H1 (cell line): ENCODE results near the gene SPIB. TPM values are rescaled to one million over a fixed set of nuclear protein-coding genes. Genes with fewer than 3 reads are reported as not detected.

ENCODE experiments used
- CTCF ChIA-PET: fragments of 300-600 bp; sonication (Branson Sonifier 250); formaldehyde crosslinking; loops from one replicate; lab custom pipeline; 2021; ENCODE audit not compliant: partially characterized antibody; lab: Charles Lee
- POLR2A ChIA-PET: fragments of 300-600 bp; sonication (Branson Sonifier 250); formaldehyde crosslinking; loops from one replicate; lab custom pipeline; 2021; ENCODE audit warnings: inconsistent platforms; ENCODE audit not compliant: partially characterized antibody; lab: Charles Lee
- DNase-seq, 2 experiments: peaks; one replicate each; pipeline versions ENCODE4 v3.0.0 to v3.0.0-alpha.2; 2010 to 2022; ENCODE audit warnings: low spot score in 2 of 2, low read depth in 1 of 2, mixed read lengths in 1 of 2
- FAIRE-seq: peaks from 2 replicates; lab custom pipeline; 2011; peaks lifted over from hg19 to GRCh38; lab: Jason Lieb, UNC
- H2AFZ ChIP-seq: 2 replicates; pipeline ENCODE4 v1.8.1; 2012; ENCODE audit warnings: low read length, inconsistent platforms
- H2AK5ac ChIP-seq: 2 replicates; pipeline ENCODE4 v1.6.1; 2013; ENCODE audit warnings: low read depth, low read length
- H2BK120ac ChIP-seq: replicated peaks from 2 replicates; pipeline ENCODE3; 2013; ENCODE audit warnings: low read depth, low read length, inconsistent platforms
- H2BK12ac ChIP-seq: 2 replicates; pipeline ENCODE4 v1.6.1; 2013; ENCODE audit warnings: low read depth, low read length
- H2BK15ac ChIP-seq: 2 replicates; pipeline ENCODE4 v1.6.1; 2013; ENCODE audit warnings: low read length
- H2BK20ac ChIP-seq: 2 replicates; pipeline ENCODE4 v1.6.1; 2013; ENCODE audit warnings: low read length
- H2BK5ac ChIP-seq: 2 replicates; pipeline ENCODE4 v1.6.1; 2013; ENCODE audit warnings: low read depth, low read length
- H3K14ac ChIP-seq: 2 replicates; pipeline ENCODE4 v1.6.1; 2013; ENCODE audit warnings: inconsistent platforms; ENCODE audit not compliant: insufficient read length
- H3K18ac ChIP-seq: 2 replicates; pipeline ENCODE4 v1.6.1; 2013; ENCODE audit warnings: low read length; ENCODE audit errors: extremely low read depth
- H3K23ac ChIP-seq: 2 replicates; pipeline ENCODE4 v1.6.1; 2013; ENCODE audit warnings: inconsistent platforms; ENCODE audit not compliant: insufficient read length
- H3K23me2 ChIP-seq: 2 replicates; pipeline ENCODE4 v1.6.1; 2013; ENCODE audit warnings: low read depth, low read length
- H3K27ac ChIP-seq: 2 replicates; pipeline ENCODE4 v1.6.1; 2011; ENCODE audit warnings: low read depth, low read length, inconsistent platforms
- H3K27me3 ChIP-seq, 4 experiments: replicated peaks in 1 of 4; 1 replicate in 1 of 4; 2 replicates in 3 of 4; pipeline versions ENCODE4 v1.6.1 to v1.8.1; 2011 to 2013; ENCODE audit warnings: low read length in 3 of 4, mild to moderate bottlenecking in 3 of 4, inconsistent platforms in 2 of 4, mixed read lengths in 2 of 4, moderate library complexity in 1 of 4; ENCODE audit not compliant: control insufficient read depth in 3 of 4, insufficient read depth in 3 of 4; ENCODE audit errors: extremely low read depth in 1 of 4
- H3K36me3 ChIP-seq, 4 experiments: 2 replicates each; pipeline versions ENCODE4 v1.6.1 to v1.8.1; 2011 to 2013; ENCODE audit warnings: mild to moderate bottlenecking in 4 of 4, low read length in 3 of 4, moderate library complexity in 2 of 4, control low read depth in 1 of 4, inconsistent platforms in 1 of 4; ENCODE audit not compliant: insufficient read depth in 4 of 4, control insufficient read depth in 2 of 4
- H3K4ac ChIP-seq: replicated peaks from 2 replicates; pipeline ENCODE3; 2013; ENCODE audit warnings: low read length, low read depth, mixed read lengths, inconsistent platforms; ENCODE audit not compliant: insufficient read length
- H3K4me1 ChIP-seq, 4 experiments: replicated peaks in 1 of 4; 1 replicate in 1 of 4; 2 replicates in 3 of 4; pipeline versions ENCODE4 v1.6.1 to v1.8.1; 2011 to 2013; ENCODE audit warnings: low read length in 3 of 4, inconsistent platforms in 2 of 4, mixed read lengths in 1 of 4; ENCODE audit not compliant: insufficient read depth in 4 of 4, control insufficient read depth in 3 of 4
- H3K4me2 ChIP-seq, 2 experiments: 2 replicates each; pipeline versions ENCODE4 v1.6.1 to v1.8.1; 2011 to 2013; ENCODE audit warnings: low read depth in 2 of 2, low read length in 2 of 2, control low read depth in 1 of 2, inconsistent platforms in 1 of 2, mild to moderate bottlenecking in 1 of 2; ENCODE audit not compliant: insufficient read depth in 1 of 2
- H3K4me3 ChIP-seq, 4 experiments: fragments of 200-600, 300-600 bp in 1 of 4; sonication (generic), shearing (Covaris generic), sonication (Bioruptor Twin) in 1 of 4; 2 replicates each; pipeline versions ENCODE4 v1.5.1 to v1.8.1; 2011 to 2016; ENCODE audit warnings: low read length in 4 of 4, low read depth in 3 of 4, control low read depth in 2 of 4, inconsistent platforms in 2 of 4, mild to moderate bottlenecking in 2 of 4, mixed read lengths in 1 of 4, moderate library complexity in 1 of 4; ENCODE audit not compliant: insufficient read depth in 2 of 4; ENCODE audit errors: extremely low read depth in 1 of 4
- H3K56ac ChIP-seq: replicated peaks from 2 replicates; pipeline ENCODE3; 2013; ENCODE audit warnings: low read depth, mild to moderate bottlenecking, mixed read lengths, low read length, inconsistent platforms; ENCODE audit not compliant: insufficient read length
- H3K79me1 ChIP-seq: 2 replicates; pipeline ENCODE4 v1.6.1; 2013; ENCODE audit warnings: low read depth, low read length, control low read depth
- H3K79me2 ChIP-seq, 2 experiments: 2 replicates each; pipeline versions ENCODE4 v1.6.1 to v1.8.1; 2012 to 2013; ENCODE audit warnings: low read length in 2 of 2, mild to moderate bottlenecking in 2 of 2, inconsistent platforms in 1 of 2; ENCODE audit not compliant: insufficient read depth in 2 of 2, control insufficient read depth in 1 of 2
- H3K9ac ChIP-seq, 4 experiments: replicated peaks in 1 of 4; 1 replicate in 1 of 4; 2 replicates in 3 of 4; pipeline versions ENCODE4 v1.6.1 to v1.8.1; 2011 to 2013; ENCODE audit warnings: low read depth in 3 of 4, low read length in 3 of 4, control low read depth in 2 of 4, mild to moderate bottlenecking in 2 of 4, moderate library complexity in 2 of 4, inconsistent platforms in 1 of 4; ENCODE audit errors: extremely low read depth in 1 of 4
- H3K9me3 ChIP-seq, 2 experiments: 2 replicates each; pipeline versions ENCODE4 v1.6.1 to v1.8.1; 2012 to 2013; ENCODE audit warnings: mild to moderate bottlenecking in 2 of 2, moderate library complexity in 2 of 2, control low read depth in 1 of 2, inconsistent platforms in 1 of 2, low read depth in 1 of 2, low read length in 1 of 2, mixed read lengths in 1 of 2; ENCODE audit not compliant: insufficient read depth in 2 of 2
- H4K20me1 ChIP-seq, 2 experiments: replicated peaks in 1 of 2; 2 replicates each; pipeline versions ENCODE3 to v1.8.1; 2011 to 2013; ENCODE audit warnings: inconsistent platforms in 2 of 2, low read length in 2 of 2, mild to moderate bottlenecking in 1 of 2; ENCODE audit not compliant: insufficient read depth in 2 of 2, control insufficient read depth in 1 of 2
- H4K5ac ChIP-seq: 2 replicates; pipeline ENCODE4 v1.6.1; 2013; ENCODE audit warnings: low read length, low read depth, mixed read lengths, inconsistent platforms; ENCODE audit not compliant: insufficient read length
- H4K8ac ChIP-seq: 2 replicates; pipeline ENCODE4 v1.8.0; 2013; ENCODE audit warnings: mild to moderate bottlenecking, moderate library complexity, low read length, inconsistent platforms; ENCODE audit not compliant: insufficient read depth; ENCODE audit errors: extremely low read depth
- H4K91ac ChIP-seq: replicated peaks from 2 replicates; pipeline ENCODE3; 2013; ENCODE audit warnings: low read length, mixed read lengths, inconsistent platforms; ENCODE audit not compliant: insufficient read length
- ZNF274 ChIP-seq: IDR thresholded peaks from 2 replicates; pipeline ENCODE4 v1.7.0; 2012; ENCODE audit warnings: low read length, borderline replicate concordance; ENCODE audit errors: extremely low read depth
- WGBS, 2 experiments: shearing (Covaris generic) in 1 of 2; methylation state at CpG; one replicate each; pipeline versions ENCODE4 v1.1.6 to v1.1.7; 2013 to 2015; ENCODE audit warnings: low lambda C conversion rate in 2 of 2, mixed read lengths in 2 of 2, inconsistent platforms in 1 of 2, low coverage in 1 of 2, missing lambda C conversion rate in 1 of 2; ENCODE audit not compliant: insufficient replicate concordance in 2 of 2, insufficient coverage in 1 of 2, insufficient read length in 1 of 2; ENCODE audit errors: extremely low coverage in 1 of 2, missing lambda C conversion rate in 1 of 2; 5-methylcytosine and 5-hydroxymethylcytosine counted together
- polyA plus RNA-seq, 7 experiments: library from polyadenylated mRNA; depleted of rRNA in 3 of 7; stranded (reverse) in 5 of 7; unstranded in 2 of 7; fragments of >200 nt in 5 of 7; fragments of 200-250 nt in 2 of 7; gene quantifications; 1 replicate in 5 of 7; 2 replicates in 1 of 7; 4 replicates in 1 of 7; pipeline versions ENCODE4 v1.2.1 to v1.2.3, GENCODE V29; 2011 to 2013; ENCODE audit warnings: missing spikeins in 2 of 7, mixed read lengths in 2 of 7
- total RNA-seq: library from RNA; stranded (reverse); fragmentation: NEBNext Ultra II Directional; extraction: Animal tissue kit (Norgen Biotek cat#: 25700); gene quantifications from 2 replicates; pipeline ENCODE4 v1.2.1, GENCODE V29; 2021

SPIB gene
- total and polyA plus RNA-seq, 2 of the 8 experiments (the other 6 are each of a cell fraction or from before 2014, with no cell fraction given) = 11.1 to 17.4 TPM

DNA sequence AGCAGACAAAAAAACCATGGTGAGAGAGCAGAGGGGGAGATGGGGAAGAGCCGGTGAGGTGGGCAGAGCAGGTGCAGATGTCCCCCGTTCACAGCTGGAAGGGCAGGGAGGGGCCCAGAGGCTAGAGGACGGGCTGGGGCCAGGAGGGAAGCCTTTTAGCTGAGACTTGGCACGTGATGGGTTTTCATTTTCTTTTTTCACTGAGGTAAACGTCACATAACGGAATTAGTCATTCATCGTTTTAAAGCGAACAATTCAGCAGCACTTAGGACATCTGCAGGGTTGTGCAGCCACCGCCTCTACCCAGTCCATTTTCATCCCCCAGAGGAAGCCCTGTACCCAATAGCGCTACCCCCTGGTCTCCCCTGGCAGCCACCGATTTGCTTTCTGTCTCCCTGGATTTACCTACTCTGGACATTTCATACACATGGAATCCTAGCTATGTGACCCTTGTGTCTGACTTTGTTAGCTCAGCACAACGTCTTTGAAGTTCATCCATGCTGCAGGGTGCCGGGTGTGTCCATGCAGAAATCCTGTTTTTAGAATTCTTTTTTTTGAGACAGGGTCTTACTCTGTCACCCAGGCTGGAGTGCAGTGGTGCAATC lies 41.5 kb downstream of the SPIB start:
- Histone ChIP-seq H2BK12ac (no peak overlapping the region), H3K9me3 (no peaks in the 10 kb centered on the region), H2BK120ac (no peak overlapping the region), H2BK15ac (no peak overlapping the region), H2AFZ (no peak overlapping the region), H3K18ac (no peak overlapping the region), H2BK5ac (no peak overlapping the region), H3K4me3 (no peak overlapping the region), H4K5ac (no peak overlapping the region), H3K4me1 (peaks cover 0 to 3% (median 0%) of the 10 kb centered on the region in 4 experiments; a peak in 2 of 7 replicates), H4K20me1 (peaks cover 0 to 3% of the 10 kb centered on the region in 2 experiments), H3K79me2 (no peaks in the 10 kb centered on the region), H2AK5ac (no peak overlapping the region), H3K36me3 (no peaks in the 10 kb centered on the region), H3K27ac (no peak overlapping the region), H4K8ac (no peak overlapping the region), H3K4me2 (no peak overlapping the region), H2BK20ac (0 out of 2 replicates have a peak overlapping the region, but pooled peaks have one; percentile 55), H3K4ac (no peak overlapping the region), H3K9ac (no peak overlapping the region), H4K91ac (no peak overlapping the region), H3K27me3 (no peaks in the 10 kb centered on the region), H3K79me1 (no peaks in the 10 kb centered on the region), H3K23ac (no peak overlapping the region), H3K23me2 (peaks cover 7% of the 10 kb centered on the region; the same call in 1 of the 2 replicates), H3K14ac (no peak overlapping the region), H3K56ac (no peak overlapping the region)
- POLR2A ChIA-PET = interaction anchor here (1.5 to 1.6 kb wide), 3 partner anchors 28 to 73 kb away, joined by 3 to 4 read pairs (median 3); partner anchors contain the start of gene MYBPC2
- CTCF ChIA-PET = interaction anchor here (0.5 to 3.8 kb wide), 28 partner anchors 8 to 188 kb away, joined by 3 to 21 read pairs (median 6); partner anchors contain the start of genes NR1H2 and SPIB
- no peak for FAIRE-seq
- DNase-seq = no peak
- WGBS, 2 experiments = 90% methylated on average over 13 of the region's 13 CpGs; no CpG with 5 or more reads in 1 of the 2 experiments
- no peak for TF ChIP-seq ZNF274
